ENCODE measurements around the gene TAS1R1. TPM values are rescaled to one million over a fixed set of nuclear protein-coding genes. Genes with fewer than 3 reads are reported as not detected.
A peak's percentile ranks its signal among the peaks of the same experiment; 100 is the strongest.

The TAS1R1 gene
- total and polyA plus RNA-seq, 2 experiments from 2014 or later, result 0.19 TPM; not detected in 1

DNA sequence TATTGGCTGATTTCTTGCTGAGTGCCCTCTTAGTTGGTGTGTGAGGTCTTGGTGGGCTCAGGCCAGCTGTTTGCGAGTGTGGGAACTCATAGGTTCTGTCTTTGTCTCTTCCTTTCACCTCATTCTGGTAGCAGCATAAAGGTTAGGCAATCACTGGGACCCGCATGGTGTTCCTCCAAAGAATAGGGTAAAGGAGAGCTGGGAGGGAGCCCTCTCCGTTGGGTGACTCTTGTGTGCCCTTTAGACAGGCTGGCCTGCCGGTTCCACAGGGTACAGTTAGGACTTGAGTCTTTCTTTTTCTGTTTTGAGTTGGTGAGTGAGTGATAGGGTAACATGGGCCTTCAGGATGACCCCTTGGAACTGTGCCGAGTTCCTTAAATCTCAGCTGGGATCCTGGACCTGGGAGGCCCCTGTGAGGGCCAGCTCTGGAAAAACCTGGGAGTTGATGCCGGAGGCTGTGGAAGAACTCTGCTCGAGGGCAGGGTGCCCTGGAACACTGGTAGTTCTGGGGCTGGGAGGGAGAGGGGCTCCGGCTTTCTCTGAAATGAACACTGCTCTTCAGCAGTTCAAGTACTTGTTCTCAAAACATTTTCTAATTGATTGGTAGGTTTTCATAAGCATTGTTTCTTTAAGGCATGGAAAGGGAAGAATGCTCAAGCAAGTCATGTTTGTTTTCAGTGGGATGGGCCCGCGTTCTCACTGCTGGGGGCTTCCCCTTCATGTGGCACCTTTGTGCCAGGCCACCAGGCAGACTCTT is 67.5 kb downstream of the TAS1R1 start:
- H3K9me3 Mint-ChIP-seq, result no peaks in the 10 kb centered on the region
- no peak overlapping the region for H3K4me3 ChIP-seq
- ATAC-seq (no peak), DNase-seq (ENCODE audit: low spot score) (no peak)
- no peak overlapping the region for H3K4me2 ChIP-seq
- no peaks in the 10 kb centered on the region for H3K9me2 ChIP-seq (ENCODE audit: insufficient read depth)
- H3K27ac ChIP-seq (ENCODE audit: low read depth), result peak overlapping the region; percentile 88; the same call in 1 of the 2 replicates
- H3K27ac Mint-ChIP-seq, result peak overlapping the region; percentile 21; the same call in 1 of the 2 replicates
- peaks cover 10% of the 10 kb centered on the region for H3K4me1 ChIP-seq (ENCODE audit: insufficient read depth)
- peaks cover 63% of the 10 kb centered on the region for H4K20me1 ChIP-seq (replicated peaks; ENCODE audit: insufficient read depth)
- TF ChIP-seq EZH2 (IDR thresholded peaks at IDR 0.05; ENCODE audit: low read depth, unreplicated experiment), result no peak
- TF ChIP-seq CREB1 (CRISPR knock-in tag; IDR thresholded peaks at IDR 0.05; ENCODE audit: low read depth), result no peak
- TF ChIP-seq EZH2phosphoT487 (IDR thresholded peaks at IDR 0.05; ENCODE audit: unreplicated experiment), result no peak
- no peak for TF ChIP-seq JUNB (IDR thresholded peaks at IDR 0.05; ENCODE audit: unreplicated experiment)
- TF ChIP-seq, protein P1, sequence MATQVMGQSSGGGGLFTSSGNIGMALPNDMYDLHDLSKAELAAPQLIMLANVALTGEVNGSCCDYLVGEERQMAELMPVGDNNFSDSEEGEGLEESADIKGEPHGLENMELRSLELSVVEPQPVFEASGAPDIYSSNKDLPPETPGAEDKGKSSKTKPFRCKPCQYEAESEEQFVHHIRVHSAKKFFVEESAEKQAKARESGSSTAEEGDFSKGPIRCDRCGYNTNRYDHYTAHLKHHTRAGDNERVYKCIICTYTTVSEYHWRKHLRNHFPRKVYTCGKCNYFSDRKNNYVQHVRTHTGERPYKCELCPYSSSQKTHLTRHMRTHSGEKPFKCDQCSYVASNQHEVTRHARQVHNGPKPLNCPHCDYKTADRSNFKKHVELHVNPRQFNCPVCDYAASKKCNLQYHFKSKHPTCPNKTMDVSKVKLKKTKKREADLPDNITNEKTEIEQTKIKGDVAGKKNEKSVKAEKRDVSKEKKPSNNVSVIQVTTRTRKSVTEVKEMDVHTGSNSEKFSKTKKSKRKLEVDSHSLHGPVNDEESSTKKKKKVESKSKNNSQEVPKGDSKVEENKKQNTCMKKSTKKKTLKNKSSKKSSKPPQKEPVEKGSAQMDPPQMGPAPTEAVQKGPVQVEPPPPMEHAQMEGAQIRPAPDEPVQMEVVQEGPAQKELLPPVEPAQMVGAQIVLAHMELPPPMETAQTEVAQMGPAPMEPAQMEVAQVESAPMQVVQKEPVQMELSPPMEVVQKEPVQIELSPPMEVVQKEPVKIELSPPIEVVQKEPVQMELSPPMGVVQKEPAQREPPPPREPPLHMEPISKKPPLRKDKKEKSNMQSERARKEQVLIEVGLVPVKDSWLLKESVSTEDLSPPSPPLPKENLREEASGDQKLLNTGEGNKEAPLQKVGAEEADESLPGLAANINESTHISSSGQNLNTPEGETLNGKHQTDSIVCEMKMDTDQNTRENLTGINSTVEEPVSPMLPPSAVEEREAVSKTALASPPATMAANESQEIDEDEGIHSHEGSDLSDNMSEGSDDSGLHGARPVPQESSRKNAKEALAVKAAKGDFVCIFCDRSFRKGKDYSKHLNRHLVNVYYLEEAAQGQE (IDR thresholded peaks at IDR 0.05; ENCODE audit: unreplicated experiment), result no peak
- TF ChIP-seq ZNF331 (CRISPR knock-in tag; IDR thresholded peaks at IDR 0.05; ENCODE audit: low read depth), result no peak
- peaks cover 21% of the 10 kb centered on the region for H3K36me3 ChIP-seq (ENCODE audit: insufficient read depth)
- H3K36me3 Mint-ChIP-seq (ENCODE audit: low read depth), result peaks cover 58% of the 10 kb centered on the region
- peaks cover 80% of the 10 kb centered on the region for H3K79me2 ChIP-seq (replicated peaks; ENCODE audit: insufficient read depth)
- peaks cover 17% of the 10 kb centered on the region for H3K27me3 Mint-ChIP-seq (ENCODE audit: insufficient read depth, low read depth, poor library complexity)
- H2AFZ ChIP-seq, result no peak overlapping the region
- H3K4me3 Mint-ChIP-seq, result no peak overlapping the region
- peaks cover 20% of the 10 kb centered on the region for H3K4me1 Mint-ChIP-seq
- no peaks in the 10 kb centered on the region for H3K27me3 ChIP-seq (ENCODE audit: insufficient read depth)
- H3F3A ChIP-seq (replicated peaks; ENCODE audit: low read depth), result peaks cover 36% of the 10 kb centered on the region

- H3K36me3 Mint-ChIP-seq (ENCODE audit: low read depth), result peaks cover 57% of the 10 kb centered on the region
- peaks cover 72% of the 10 kb centered on the region for H3K79me2 ChIP-seq (replicated peaks; ENCODE audit: insufficient read depth)
- no peaks in the 10 kb centered on the region for H3K9me3 Mint-ChIP-seq
- no peak overlapping the region for H3K4me3 ChIP-seq
- peaks cover 10% of the 10 kb centered on the region for H3K4me1 ChIP-seq (ENCODE audit: insufficient read depth)
- H3K27ac Mint-ChIP-seq, result no peak overlapping the region
- peaks cover 55% of the 10 kb centered on the region for H4K20me1 ChIP-seq (replicated peaks; ENCODE audit: insufficient read depth)
- H3F3A ChIP-seq (replicated peaks; ENCODE audit: low read depth), result peaks cover 34% of the 10 kb centered on the region
- DNase-seq (ENCODE audit: low spot score) (no peak), ATAC-seq (no peak)
- H3K4me2 ChIP-seq, result no peak overlapping the region
- peaks cover 15% of the 10 kb centered on the region for H3K27me3 Mint-ChIP-seq (ENCODE audit: insufficient read depth, low read depth, poor library complexity)
- no peak overlapping the region for H2AFZ ChIP-seq
- peaks cover 21% of the 10 kb centered on the region for H3K36me3 ChIP-seq (ENCODE audit: insufficient read depth)
- H3K9me2 ChIP-seq (ENCODE audit: insufficient read depth), result no peaks in the 10 kb centered on the region
- no peak overlapping the region; the same call in 2 of the 3 replicates for H3K4me3 Mint-ChIP-seq
- peak overlapping the region; percentile 88 for H3K27ac ChIP-seq (ENCODE audit: low read depth)
- H3K4me1 Mint-ChIP-seq, result peaks cover 20% of the 10 kb centered on the region
- no peaks in the 10 kb centered on the region for H3K27me3 ChIP-seq (ENCODE audit: insufficient read depth)
- no peak for TF ChIP-seq ZNF114 (CRISPR knock-in tag; IDR thresholded peaks at IDR 0.05)
- no peak for TF ChIP-seq CREB1 (CRISPR knock-in tag; IDR thresholded peaks at IDR 0.05; ENCODE audit: low read depth)
- TF ChIP-seq, protein P1 (IDR thresholded peaks at IDR 0.05; ENCODE audit: unreplicated experiment), result no peak
- TF ChIP-seq EZH2 (IDR thresholded peaks at IDR 0.05; ENCODE audit: low read depth, unreplicated experiment), result no peak
- TF ChIP-seq STAT1 (IDR thresholded peaks at IDR 0.05; ENCODE audit: unreplicated experiment), result no peak
- TF ChIP-seq CTCF (conservative IDR thresholded peaks at IDR 0.05; ENCODE audit: low read depth in 2 of 2), result no peak
- TF ChIP-seq, protein P2, sequence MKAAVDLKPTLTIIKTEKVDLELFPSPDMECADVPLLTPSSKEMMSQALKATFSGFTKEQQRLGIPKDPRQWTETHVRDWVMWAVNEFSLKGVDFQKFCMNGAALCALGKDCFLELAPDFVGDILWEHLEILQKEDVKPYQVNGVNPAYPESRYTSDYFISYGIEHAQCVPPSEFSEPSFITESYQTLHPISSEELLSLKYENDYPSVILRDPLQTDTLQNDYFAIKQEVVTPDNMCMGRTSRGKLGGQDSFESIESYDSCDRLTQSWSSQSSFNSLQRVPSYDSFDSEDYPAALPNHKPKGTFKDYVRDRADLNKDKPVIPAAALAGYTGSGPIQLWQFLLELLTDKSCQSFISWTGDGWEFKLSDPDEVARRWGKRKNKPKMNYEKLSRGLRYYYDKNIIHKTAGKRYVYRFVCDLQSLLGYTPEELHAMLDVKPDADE (IDR thresholded peaks at IDR 0.05), result no peak
- no peak for TF ChIP-seq JUNB (IDR thresholded peaks at IDR 0.05; ENCODE audit: unreplicated experiment)
- no peak for TF ChIP-seq ZNF331 (CRISPR knock-in tag; IDR thresholded peaks at IDR 0.05; ENCODE audit: low read depth)
- no peak for TF ChIP-seq EZH2phosphoT487 (IDR thresholded peaks at IDR 0.05; ENCODE audit: unreplicated experiment)
Measured at GRCh38 chr1:6623269-6623965, 68.3 kb downstream of the TAS1R1 start.
